Vagina (tissue), 2 donors: Measurements from ENCODE around the gene NANS.

Source experiments
- POLR2A ChIP-seq, 2 donors: fragments of 450-650 bp; IDR thresholded peaks; one replicate each; pipeline ENCODE4 v1.6.1; 2017; ENCODE audit warnings: antibody characterized with exemption in 2 of 2, mild to moderate bottlenecking in 2 of 2, moderate library complexity in 2 of 2
- POLR2AphosphoS5 ChIP-seq, 2 donors: sonication (generic); formaldehyde crosslinking; IDR thresholded peaks; one replicate each; pipeline ENCODE4 v1.9.0; 2017; ENCODE audit warnings: antibody characterized with exemption in 2 of 2, mild to moderate bottlenecking in 2 of 2, low read depth in 1 of 2; ENCODE audit not compliant: insufficient read depth in 1 of 2
- TF ChIP-seq, protein P1 (sequence below), 3 experiments: fragments of 450-650 bp in 2 of 3; fragments of 200-600 bp in 1 of 3; sonication (generic) in 1 of 3; IDR thresholded peaks; one replicate each; pipeline ENCODE4 v1.5.1; 2017 to 2019; ENCODE audit warnings: antibody characterized with exemption in 3 of 3, mild to moderate bottlenecking in 2 of 3, moderate library complexity in 2 of 3

DNA sequence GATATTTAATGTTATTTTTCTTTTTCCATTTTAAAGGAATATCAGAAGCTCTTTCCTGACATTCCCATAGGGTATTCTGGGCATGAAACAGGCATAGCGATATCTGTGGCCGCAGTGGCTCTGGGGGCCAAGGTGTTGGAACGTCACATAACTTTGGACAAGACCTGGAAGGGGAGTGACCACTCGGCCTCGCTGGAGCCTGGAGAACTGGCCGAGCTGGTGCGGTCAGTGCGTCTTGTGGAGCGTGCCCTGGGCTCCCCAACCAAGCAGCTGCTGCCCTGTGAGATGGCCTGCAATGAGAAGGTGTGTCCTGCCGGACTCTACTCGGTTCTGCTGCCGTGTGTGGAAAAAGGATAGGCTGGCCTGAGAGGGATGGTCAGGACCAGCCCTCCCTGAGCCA is 24.2 kb downstream of the NANS start:
- TF ChIP-seq POLR2A (IDR thresholded peaks at IDR 0.05) (no peak), POLR2AphosphoS5 (IDR thresholded peaks at IDR 0.05; ENCODE audit: insufficient read depth in 1 of 2, low read depth in 1 of 2) (no peak)
- TF ChIP-seq, protein P1, sequence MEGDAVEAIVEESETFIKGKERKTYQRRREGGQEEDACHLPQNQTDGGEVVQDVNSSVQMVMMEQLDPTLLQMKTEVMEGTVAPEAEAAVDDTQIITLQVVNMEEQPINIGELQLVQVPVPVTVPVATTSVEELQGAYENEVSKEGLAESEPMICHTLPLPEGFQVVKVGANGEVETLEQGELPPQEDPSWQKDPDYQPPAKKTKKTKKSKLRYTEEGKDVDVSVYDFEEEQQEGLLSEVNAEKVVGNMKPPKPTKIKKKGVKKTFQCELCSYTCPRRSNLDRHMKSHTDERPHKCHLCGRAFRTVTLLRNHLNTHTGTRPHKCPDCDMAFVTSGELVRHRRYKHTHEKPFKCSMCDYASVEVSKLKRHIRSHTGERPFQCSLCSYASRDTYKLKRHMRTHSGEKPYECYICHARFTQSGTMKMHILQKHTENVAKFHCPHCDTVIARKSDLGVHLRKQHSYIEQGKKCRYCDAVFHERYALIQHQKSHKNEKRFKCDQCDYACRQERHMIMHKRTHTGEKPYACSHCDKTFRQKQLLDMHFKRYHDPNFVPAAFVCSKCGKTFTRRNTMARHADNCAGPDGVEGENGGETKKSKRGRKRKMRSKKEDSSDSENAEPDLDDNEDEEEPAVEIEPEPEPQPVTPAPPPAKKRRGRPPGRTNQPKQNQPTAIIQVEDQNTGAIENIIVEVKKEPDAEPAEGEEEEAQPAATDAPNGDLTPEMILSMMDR (IDR thresholded peaks at IDR 0.05): no peak
